SK-N-SH treated with all-trans-retinoic acid at 6 μM for 48 hours (cell line): ENCODE results near the gene PLCH2.

Source experiments
- ATAC-seq: fragments of 200-7000 bp; cut with Tn5 transposase; 3 replicates; pipeline ENCODE4 v1.9.1; 2020; ENCODE audit warnings: mild to moderate bottlenecking, moderate library complexity
- ARNTL ChIP-seq: fragments of 450-650 bp; formaldehyde crosslinking; IDR thresholded peaks from 2 replicates; pipeline ENCODE4 v1.5.0; 2020; ENCODE audit warnings: low read depth, mild to moderate bottlenecking, moderate library complexity, borderline replicate concordance
- BACH2 ChIP-seq: fragments of 250-450 bp; sonication (Bioruptor Pico); IDR thresholded peaks from 2 replicates; pipeline ENCODE4 v1.9.0; 2021; ENCODE audit warnings: mild to moderate bottlenecking, borderline replicate concordance
- CSRNP3 ChIP-seq: fragments of 250-450 bp; sonication (Bioruptor Pico); IDR thresholded peaks from 2 replicates; pipeline ENCODE4 v1.5.1; 2021; ENCODE audit warnings: mild to moderate bottlenecking, moderate library complexity
- ESRRG ChIP-seq: fragments of 250-450 bp; sonication (Bioruptor Pico); IDR thresholded peaks from 2 replicates; pipeline ENCODE4 v1.6.1; 2021; ENCODE audit warnings: mild to moderate bottlenecking
- GLIS3 ChIP-seq: fragments of 250-450 bp; sonication (Bioruptor Pico); IDR thresholded peaks from 2 replicates; pipeline ENCODE4 v1.5.0; 2020; ENCODE audit warnings: mild to moderate bottlenecking, moderate library complexity
- ISL1 ChIP-seq: fragments of 250-450 bp; sonication (Bioruptor Pico); IDR thresholded peaks from 2 replicates; pipeline ENCODE4 v2.1.2; 2022; ENCODE audit warnings: mild to moderate bottlenecking, moderate library complexity
- OSR1 ChIP-seq: fragments of 250-450 bp; sonication (Bioruptor Pico); IDR thresholded peaks from 2 replicates; pipeline ENCODE4 v1.8.0; 2022; ENCODE audit warnings: moderate library complexity, mild to moderate bottlenecking, inconsistent platforms
- PATZ1 ChIP-seq: fragments of 250-450 bp; sonication (Bioruptor Pico); IDR thresholded peaks from 2 replicates; pipeline ENCODE4 v1.8.0; 2020; ENCODE audit warnings: mild to moderate bottlenecking, moderate library complexity, borderline replicate concordance
- POU6F1 ChIP-seq: fragments of 250-450 bp; sonication (Bioruptor Pico); IDR thresholded peaks from 2 replicates; pipeline ENCODE4 v1.8.0; 2021; ENCODE audit warnings: low read depth, mild to moderate bottlenecking, moderate library complexity, borderline replicate concordance
- PPARA ChIP-seq: fragments of 250-450 bp; sonication (Bioruptor Pico); IDR thresholded peaks from 2 replicates; pipeline ENCODE4 v1.5.0; 2020; ENCODE audit warnings: mild to moderate bottlenecking, borderline replicate concordance
- RARB ChIP-seq: fragments of 250-450 bp; sonication (Bioruptor Pico); IDR thresholded peaks from 2 replicates; pipeline ENCODE4 v1.8.0; 2021; ENCODE audit warnings: mild to moderate bottlenecking, moderate library complexity
- SNAI2 ChIP-seq: fragments of 250-450 bp; sonication (Bioruptor Pico); IDR thresholded peaks from 2 replicates; pipeline ENCODE4 v1.5.0; 2020; ENCODE audit warnings: mild to moderate bottlenecking, moderate library complexity
- TCF4 ChIP-seq: fragments of 250-450 bp; sonication (Bioruptor Pico); IDR thresholded peaks from 2 replicates; pipeline ENCODE4 v1.8.0; 2021; ENCODE audit warnings: mild to moderate bottlenecking, moderate library complexity, borderline replicate concordance
- TOX ChIP-seq: fragments of 250-450 bp; sonication (Bioruptor Pico); IDR thresholded peaks from 2 replicates; pipeline ENCODE4 v1.8.0; 2021; ENCODE audit warnings: mild to moderate bottlenecking, moderate library complexity, borderline replicate concordance
- TSHZ2 ChIP-seq: fragments of 250-450 bp; sonication (Bioruptor Pico); IDR thresholded peaks from 2 replicates; pipeline ENCODE4 v1.5.0; 2020; ENCODE audit warnings: mild to moderate bottlenecking, moderate library complexity
- ZC3H10 ChIP-seq: fragments of 250-450 bp; sonication (Bioruptor Pico); IDR thresholded peaks from 2 replicates; pipeline ENCODE4 v1.5.1; 2021; ENCODE audit warnings: mild to moderate bottlenecking, moderate library complexity
- ZFP3 ChIP-seq: fragments of 250-450 bp; sonication (Bioruptor Pico); IDR thresholded peaks from 2 replicates; pipeline ENCODE4 v1.5.0; 2020; ENCODE audit warnings: mild to moderate bottlenecking, moderate library complexity
- ZFP30 ChIP-seq: fragments of 450-650 bp; formaldehyde crosslinking; IDR thresholded peaks from 2 replicates; pipeline ENCODE4 v1.5.0; 2022; ENCODE audit warnings: mild to moderate bottlenecking, moderate library complexity
- ZNF565 ChIP-seq: fragments of 450-650 bp; formaldehyde crosslinking; conservative IDR thresholded peaks from 2 replicates; pipeline ENCODE4 v1.5.0; 2020; ENCODE audit warnings: low read depth, mild to moderate bottlenecking, moderate library complexity
- ZNF70 ChIP-seq: fragments of 450-650 bp; formaldehyde crosslinking; IDR thresholded peaks from 2 replicates; pipeline ENCODE4 v1.5.0; 2020; ENCODE audit warnings: mild to moderate bottlenecking, moderate library complexity
- ZNF8 ChIP-seq: fragments of 450-650 bp; formaldehyde crosslinking; IDR thresholded peaks from 2 replicates; pipeline ENCODE4 v1.5.0; 2020; ENCODE audit warnings: mild to moderate bottlenecking, moderate library complexity

The PLCH2 gene

GRCh38 chr1:2530513-2531361, 54.6 kb downstream of the PLCH2 start:
- TF ChIP-seq GLIS3 (no peak), CSRNP3 (CRISPR knock-in tag) (no peak), TSHZ2 (no peak), ESRRG (CRISPR knock-in tag) (no peak), PATZ1 (no peak), POU6F1 (CRISPR knock-in tag) (no peak), ZNF565 (CRISPR knock-in tag) (no peak), ZFP30 (CRISPR knock-in tag) (no peak), ZC3H10 (CRISPR knock-in tag) (no peak), ZFP3 (CRISPR knock-in tag) (no peak), SNAI2 (CRISPR knock-in tag) (no peak), PPARA (CRISPR knock-in tag) (no peak), ZNF8 (CRISPR knock-in tag) (no peak), ZNF70 (CRISPR knock-in tag) (no peak), RARB (CRISPR knock-in tag) (no peak), TOX (CRISPR knock-in tag) (no peak), ISL1 (CRISPR knock-in tag) (no peak), TCF4 (no peak)
- no peak for ATAC-seq

GRCh38 chr1:2532485-2533160, 56.5 kb downstream of the PLCH2 start:
- TF ChIP-seq ARNTL (CRISPR knock-in tag) (no peak), ZFP3 (CRISPR knock-in tag) (no peak), TSHZ2 (no peak), BACH2 (no peak), ZFP30 (CRISPR knock-in tag) (no peak), TCF4 (no peak), ISL1 (CRISPR knock-in tag) (no peak), OSR1 (no peak), ZNF8 (CRISPR knock-in tag) (no peak), GLIS3 (no peak), ZNF70 (CRISPR knock-in tag) (no peak), ZNF565 (CRISPR knock-in tag) (no peak)
- ATAC-seq, result no peak
